GM08714 (cell line): ENCODE measurements around the gene LRP1.

Experiments
- H3K4me3 ChIP-seq: fragments of 200-500 bp; sonication (Bioruptor generic); 2 replicates; pipeline ENCODE4 v1.5.1; 2014; ENCODE audit warnings: mild to moderate bottlenecking, low read length, inconsistent platforms
- ZNF274 ChIP-seq: IDR thresholded peaks from 2 replicates; pipeline ENCODE4 v1.6.1; 2012; ENCODE audit warnings: mild to moderate bottlenecking, low read depth, low read length

LRP1 gene

DNA sequence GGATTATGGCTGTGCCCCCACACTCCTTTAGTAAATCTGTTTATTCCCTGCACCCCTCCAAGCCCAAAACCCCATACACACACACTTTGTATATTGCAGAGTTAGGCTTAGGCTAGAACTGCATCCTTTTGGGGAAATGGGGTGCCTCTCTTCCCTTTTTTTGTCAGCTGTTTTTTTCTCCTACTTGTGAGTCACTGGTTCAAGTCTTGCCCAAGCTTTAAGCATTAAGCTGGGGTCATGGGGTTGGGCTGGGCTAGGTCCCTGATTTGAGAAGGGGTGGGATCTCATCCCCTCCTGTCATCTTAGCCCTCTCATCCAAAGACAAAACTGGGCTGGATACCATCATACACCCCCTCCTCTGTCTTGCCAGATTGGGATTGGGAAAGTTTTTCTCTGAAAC is 1.6 kb downstream of the LRP1 start:
- no peak overlapping the region for H3K4me3 ChIP-seq
- TF ChIP-seq ZNF274 = no peak

DNA sequence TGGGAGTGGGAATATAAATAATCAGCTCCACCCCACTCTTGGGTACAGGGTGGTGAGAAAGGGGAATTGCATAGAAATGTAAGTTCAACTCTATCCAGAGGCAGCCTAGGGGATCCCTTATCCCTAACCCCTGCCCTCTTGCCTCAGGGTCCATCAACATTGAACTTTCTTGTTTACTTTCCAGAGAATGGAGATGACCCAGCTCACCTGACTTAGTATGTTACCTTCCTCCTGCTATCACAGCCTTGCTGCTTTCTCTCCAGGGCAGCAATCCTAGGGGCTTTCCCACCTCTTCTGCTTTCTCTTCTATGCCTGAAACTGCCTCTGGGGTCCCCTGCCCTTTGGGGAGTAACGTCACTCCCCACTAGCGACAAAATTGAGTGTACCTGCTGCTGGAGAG is 2.7 kb downstream of the LRP1 start:
- TF ChIP-seq ZNF274 = no peak
- no peak overlapping the region for H3K4me3 ChIP-seq

GRCh38 chr12:57131896-57132744 is 3.8 kb downstream of the LRP1 start:
- no peak for TF ChIP-seq ZNF274
- no peak overlapping the region for H3K4me3 ChIP-seq

- no peak overlapping the region for H3K4me3 ChIP-seq
- no peak for TF ChIP-seq ZNF274
Measured at GRCh38 chr12:57133013-57133569, 4.8 kb downstream of the LRP1 start.

GRCh38 chr12:57133916-57134315 is 5.6 kb downstream of the LRP1 start:
- no peak overlapping the region for H3K4me3 ChIP-seq

GRCh38 chr12:57134949-57135348 is 6.7 kb downstream of the LRP1 start:
- no peak overlapping the region for H3K4me3 ChIP-seq
- TF ChIP-seq ZNF274 = no peak

More at GRCh38 chr12:57133916-57134315, 5.6 kb downstream of the LRP1 start:
- TF ChIP-seq ZNF274 = no peak

DNA sequence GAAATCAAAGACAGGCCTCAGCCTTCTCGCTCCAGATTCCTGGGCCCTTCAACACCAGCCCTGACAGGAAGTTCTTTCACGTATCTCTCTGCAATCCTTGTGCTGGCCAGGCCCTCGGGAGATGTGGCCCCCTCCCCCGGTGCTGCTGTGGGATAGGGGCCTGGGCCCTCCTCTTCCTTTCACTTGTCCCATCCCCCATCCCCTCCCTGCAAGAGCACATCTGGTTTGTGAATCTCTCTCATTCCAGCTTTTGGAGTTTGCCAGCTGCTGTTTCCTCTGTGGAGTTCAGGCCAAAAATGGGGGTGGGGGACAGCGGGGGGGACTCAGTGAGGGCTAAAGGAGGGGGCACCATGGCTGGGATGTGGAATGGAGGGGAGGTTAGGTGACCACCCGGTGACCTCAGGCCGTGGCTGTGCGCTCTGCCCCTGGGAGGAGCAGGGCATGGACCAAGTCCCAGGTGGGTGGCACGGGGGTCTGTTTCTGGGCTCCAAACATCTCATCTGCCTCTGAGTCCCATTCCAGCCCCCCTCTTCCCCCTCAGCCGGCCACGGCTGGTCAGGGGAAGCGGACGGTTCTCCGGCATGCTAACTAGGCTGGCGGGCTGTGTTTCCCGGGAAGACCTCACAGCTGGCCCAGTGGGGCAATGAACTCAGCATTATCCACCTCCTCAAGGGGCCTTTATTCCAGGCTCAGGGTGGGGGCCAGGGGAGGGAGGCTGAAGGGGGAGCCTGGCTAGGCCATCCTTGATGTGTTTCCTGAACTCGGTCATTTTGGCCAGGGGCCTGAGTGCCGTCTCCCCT is 7.4 kb downstream of the LRP1 start:
- TF ChIP-seq ZNF274 = no peak
- no peak overlapping the region for H3K4me3 ChIP-seq

DNA sequence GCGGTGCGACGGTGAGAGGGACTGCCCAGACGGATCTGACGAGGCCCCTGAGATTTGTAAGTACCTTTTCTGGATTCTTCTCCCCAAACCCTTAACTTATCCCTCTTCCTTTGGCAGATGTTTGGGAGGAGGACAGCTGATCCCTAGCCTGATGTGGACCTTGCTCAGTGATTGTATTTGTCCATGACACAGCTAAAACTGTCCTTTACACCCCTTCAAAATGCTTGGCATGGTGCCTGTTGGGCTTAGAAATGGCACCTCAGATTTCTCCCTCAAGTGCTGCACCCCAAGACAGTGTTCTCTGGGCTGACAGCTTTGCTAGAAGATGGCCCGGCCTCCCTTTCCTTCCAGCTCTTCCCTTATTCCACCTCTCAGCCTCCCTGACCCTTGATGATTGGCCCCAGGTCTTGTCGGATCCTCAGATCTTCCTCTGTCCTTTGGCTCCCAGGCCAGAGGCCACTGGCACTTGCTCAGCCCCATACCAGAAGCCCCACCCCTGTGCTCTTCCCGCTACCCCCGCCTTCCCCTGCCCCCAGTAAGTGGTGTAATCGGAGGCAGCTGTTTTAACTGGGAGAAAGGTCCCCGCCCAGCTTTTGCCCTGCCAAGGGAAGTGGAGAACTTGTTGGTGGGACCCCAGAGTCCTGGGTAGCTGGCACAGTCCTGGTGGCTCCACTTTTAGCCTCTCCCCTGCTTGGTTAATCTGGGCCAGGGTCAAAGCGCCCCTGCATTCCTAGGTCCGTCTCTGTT is 10.4 kb downstream of the LRP1 start:
- no peak for TF ChIP-seq ZNF274
- H3K4me3 ChIP-seq = no peak overlapping the region

GRCh38 chr12:57139796-57140649 is 11.7 kb downstream of the LRP1 start:
- TF ChIP-seq ZNF274 = no peak
- no peak overlapping the region for H3K4me3 ChIP-seq

GRCh38 chr12:57141249-57141648 is 13.0 kb downstream of the LRP1 start:
- no peak for TF ChIP-seq ZNF274
- no peak overlapping the region for H3K4me3 ChIP-seq

GRCh38 chr12:57142121-57142520 is 13.8 kb downstream of the LRP1 start:
- no peak for TF ChIP-seq ZNF274

GRCh38 chr12:57142727-57143126 is 14.4 kb downstream of the LRP1 start:
- no peak overlapping the region for H3K4me3 ChIP-seq
- no peak for TF ChIP-seq ZNF274

More at GRCh38 chr12:57142121-57142520, 13.8 kb downstream of the LRP1 start:
- H3K4me3 ChIP-seq = no peak overlapping the region

- H3K4me3 ChIP-seq = no peak overlapping the region
- TF ChIP-seq ZNF274 = no peak
Measured at GRCh38 chr12:57143454-57143853, 15.2 kb downstream of the LRP1 start.
